ENCODE results near the gene AKR7A2.
"Not testable (repeated sequence)": the region's sequence is repeated elsewhere in the genome, so short reads cannot be mapped to it uniquely, and the experiment has no call there.

The AKR7A2 gene

GRCh38 chr1:19257178-19257914, 54.6 kb downstream of the AKR7A2 start:
- DNase-seq, result no peak

GRCh38 chr1:19256301-19256700, 55.6 kb downstream of the AKR7A2 start:
- DNase-seq, result not testable (repeated sequence)

- no peak for DNase-seq
These were observed 56.7 kb downstream of the AKR7A2 start for GRCh38 chr1:19255288-19255687.

- DNase-seq, result no peak
These were observed 57.5 kb downstream of the AKR7A2 start for GRCh38 chr1:19254416-19254815.
